ENCODE measurements around the gene PIMREG.

Gene PIMREG

DNA sequence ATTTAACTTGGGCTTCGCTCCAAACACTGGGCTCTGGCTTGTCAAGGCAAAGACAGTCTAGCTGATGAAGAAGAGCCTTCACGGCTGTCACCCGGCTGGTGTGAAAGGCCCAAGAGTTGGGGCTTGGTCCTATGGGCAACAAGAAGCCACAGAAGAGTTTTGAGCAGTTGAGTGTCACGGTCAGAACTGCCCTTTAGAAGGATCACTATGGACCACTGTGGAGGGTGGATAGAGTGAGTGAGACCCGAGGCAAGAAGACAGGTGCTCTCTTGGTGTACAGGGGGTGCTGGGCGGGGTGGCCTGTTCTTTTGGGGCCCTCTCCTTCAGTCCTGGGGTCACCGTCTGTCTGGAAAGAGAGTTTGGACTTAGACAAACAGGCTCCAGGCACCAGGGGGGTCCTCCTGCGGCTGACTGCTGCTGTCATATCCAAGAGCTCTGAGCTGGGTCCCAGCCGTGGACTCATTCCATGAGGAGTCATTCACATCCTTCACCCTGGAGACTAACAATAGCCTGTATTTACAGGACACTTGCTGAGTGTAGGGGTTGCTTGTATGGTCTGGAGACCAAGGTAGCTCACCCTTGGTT, 2.4 kb downstream of the PIMREG start:
- in situ Hi-C loops (cut with MboI; ENCODE audit: low sequenced_read_pairs, unreplicated experiment), result no loop called here
- TF ChIP-seq, protein P1, sequence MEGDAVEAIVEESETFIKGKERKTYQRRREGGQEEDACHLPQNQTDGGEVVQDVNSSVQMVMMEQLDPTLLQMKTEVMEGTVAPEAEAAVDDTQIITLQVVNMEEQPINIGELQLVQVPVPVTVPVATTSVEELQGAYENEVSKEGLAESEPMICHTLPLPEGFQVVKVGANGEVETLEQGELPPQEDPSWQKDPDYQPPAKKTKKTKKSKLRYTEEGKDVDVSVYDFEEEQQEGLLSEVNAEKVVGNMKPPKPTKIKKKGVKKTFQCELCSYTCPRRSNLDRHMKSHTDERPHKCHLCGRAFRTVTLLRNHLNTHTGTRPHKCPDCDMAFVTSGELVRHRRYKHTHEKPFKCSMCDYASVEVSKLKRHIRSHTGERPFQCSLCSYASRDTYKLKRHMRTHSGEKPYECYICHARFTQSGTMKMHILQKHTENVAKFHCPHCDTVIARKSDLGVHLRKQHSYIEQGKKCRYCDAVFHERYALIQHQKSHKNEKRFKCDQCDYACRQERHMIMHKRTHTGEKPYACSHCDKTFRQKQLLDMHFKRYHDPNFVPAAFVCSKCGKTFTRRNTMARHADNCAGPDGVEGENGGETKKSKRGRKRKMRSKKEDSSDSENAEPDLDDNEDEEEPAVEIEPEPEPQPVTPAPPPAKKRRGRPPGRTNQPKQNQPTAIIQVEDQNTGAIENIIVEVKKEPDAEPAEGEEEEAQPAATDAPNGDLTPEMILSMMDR (IDR thresholded peaks at IDR 0.05; ENCODE audit: borderline replicate concordance, control extremely low read depth, extremely low read depth, insufficient read depth, missing control alignments), result no peak
- DNase-seq (ENCODE audit: low spot score), result no peak

DNA sequence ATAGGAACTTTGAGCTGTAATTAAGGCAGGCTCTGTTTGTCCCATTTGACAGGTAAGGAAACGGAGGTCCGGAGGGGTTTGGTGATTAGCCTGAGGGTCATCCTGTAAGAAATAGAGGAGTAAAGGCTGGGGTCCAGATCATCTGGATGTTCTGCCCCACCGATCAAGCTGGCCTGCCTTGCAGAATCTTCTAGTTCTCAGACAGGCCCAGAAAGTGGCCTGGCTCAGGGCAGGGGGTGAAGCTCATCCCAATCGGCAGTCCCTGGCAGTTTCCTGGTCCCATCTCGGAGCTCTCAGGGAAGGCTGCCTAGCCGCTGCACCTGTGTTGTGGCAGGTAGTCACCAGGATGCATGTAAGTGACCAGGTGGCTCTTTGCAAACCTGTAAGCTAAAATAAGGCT, 4.2 kb downstream of the PIMREG start:
- DNase-seq (ENCODE audit: low spot score), result no peak
- in situ Hi-C loops (cut with MboI; ENCODE audit: low sequenced_read_pairs, unreplicated experiment), result no loop called here
- TF ChIP-seq, protein P1 (IDR thresholded peaks at IDR 0.05; ENCODE audit: borderline replicate concordance, control extremely low read depth, extremely low read depth, insufficient read depth, missing control alignments), result no peak

DNA sequence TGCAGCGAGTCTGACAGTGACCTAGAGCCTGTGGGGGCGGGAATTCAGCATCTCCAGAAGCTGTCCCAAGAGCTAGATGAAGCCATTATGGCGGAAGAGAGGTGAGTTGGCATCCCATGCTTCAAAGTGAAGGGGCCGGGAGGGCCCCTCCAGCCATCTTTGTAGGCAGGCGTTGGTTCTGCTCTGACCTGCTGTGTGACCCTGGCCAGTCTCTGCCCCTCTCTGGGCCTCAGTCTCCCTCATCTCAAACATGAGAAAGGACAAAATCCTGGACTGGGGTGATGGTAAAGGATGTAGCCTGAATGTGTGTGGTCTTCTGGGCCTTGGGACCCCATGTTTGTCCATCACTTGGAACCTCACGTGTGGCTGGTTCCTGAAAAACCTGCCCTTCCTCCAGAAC, 5.1 kb downstream of the PIMREG start:
- DNase-seq (ENCODE audit: low spot score), result no peak
- in situ Hi-C loops (cut with MboI; ENCODE audit: low sequenced_read_pairs, unreplicated experiment), result no loop called here
- TF ChIP-seq, protein P1 (IDR thresholded peaks at IDR 0.05; ENCODE audit: borderline replicate concordance, control extremely low read depth, extremely low read depth, insufficient read depth, missing control alignments), result no peak

DNA sequence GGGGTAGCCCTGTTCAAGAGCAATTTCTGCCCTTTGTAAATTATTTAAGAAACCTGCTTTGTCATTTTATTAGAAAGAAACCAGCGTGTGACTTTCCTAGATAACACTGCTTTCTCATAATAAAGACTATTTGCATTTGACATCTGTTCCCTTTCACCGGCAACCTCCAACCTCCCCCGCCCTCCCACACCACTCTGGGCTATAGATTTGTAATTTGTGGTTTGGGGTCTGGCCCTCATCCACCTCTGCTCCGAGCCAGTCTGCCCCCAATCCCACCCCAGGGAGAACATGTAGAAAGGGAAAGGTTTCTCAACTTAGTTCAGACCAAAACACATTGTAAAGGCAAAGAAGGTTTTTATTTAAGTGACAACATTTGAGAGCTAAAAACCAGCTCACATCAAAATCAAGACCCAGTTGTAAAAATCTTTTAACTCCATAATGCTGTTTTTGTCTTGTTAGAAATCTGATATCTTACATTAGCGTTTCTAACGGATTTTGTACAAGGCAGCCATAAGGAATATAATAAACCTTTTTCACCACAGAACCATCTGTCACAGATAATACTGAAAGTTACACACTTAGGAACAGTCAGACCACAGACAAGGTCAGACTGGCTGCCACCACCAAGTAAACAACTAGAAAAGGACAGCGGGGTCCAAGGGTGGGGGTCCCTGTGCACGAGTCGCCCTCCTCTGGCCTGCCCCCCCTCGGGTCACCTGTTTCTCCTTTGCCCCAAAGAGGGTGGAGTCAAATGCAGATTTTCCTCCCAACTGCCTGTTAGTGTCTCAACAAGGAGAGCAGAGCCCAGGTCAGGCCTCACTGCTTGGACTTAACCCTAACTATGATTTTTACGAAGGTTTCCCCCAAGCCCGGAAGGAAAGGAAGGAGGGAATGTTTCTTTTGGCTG, 6.9 kb downstream of the PIMREG start:
- no peak for DNase-seq (ENCODE audit: low spot score)
- TF ChIP-seq, protein P1 (IDR thresholded peaks at IDR 0.05; ENCODE audit: borderline replicate concordance, control extremely low read depth, extremely low read depth, insufficient read depth, missing control alignments), result no peak
- in situ Hi-C loops (cut with MboI; ENCODE audit: low sequenced_read_pairs, unreplicated experiment), result no loop called here

DNA sequence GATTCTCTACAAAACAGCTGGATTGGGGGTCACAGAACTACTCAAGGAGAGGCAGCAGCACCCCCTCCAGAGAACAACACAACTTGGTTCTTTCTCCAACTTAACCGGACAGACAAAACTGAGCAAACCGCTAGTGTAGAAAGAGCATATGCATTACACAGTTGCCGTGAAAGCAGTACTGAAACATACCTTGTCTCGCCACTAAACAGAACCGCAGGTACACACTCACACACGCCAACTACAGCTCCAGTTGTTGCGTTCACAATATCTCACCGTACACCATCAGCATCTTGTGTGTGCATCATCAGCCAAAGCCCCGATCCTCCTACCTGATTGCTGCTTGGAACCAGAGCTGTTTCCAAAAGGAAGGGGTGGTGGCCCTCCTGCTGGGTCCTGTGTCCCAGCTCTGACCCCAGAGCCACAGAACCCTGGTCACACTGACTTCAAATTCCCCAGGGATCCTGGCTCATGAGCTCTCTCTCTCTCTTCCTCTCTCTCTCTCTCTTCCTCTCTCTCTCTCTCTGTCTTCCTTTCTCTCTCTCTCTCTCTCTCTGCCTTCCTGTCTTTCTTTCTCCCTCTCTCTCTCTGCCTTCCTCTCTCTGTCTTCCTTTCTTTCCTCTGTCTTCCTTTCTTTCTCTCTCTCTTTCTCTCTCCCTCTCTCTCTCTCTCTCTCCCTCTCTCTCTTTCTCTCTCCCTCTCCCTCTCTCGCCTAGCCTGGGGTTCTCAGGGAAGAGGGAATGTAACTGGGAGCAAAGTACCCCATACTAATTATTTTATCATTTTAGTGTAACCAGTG, 8.4 kb downstream of the PIMREG start:
- no peak for DNase-seq (ENCODE audit: low spot score)
- in situ Hi-C loops (cut with MboI; ENCODE audit: low sequenced_read_pairs, unreplicated experiment), result no loop called here
- TF ChIP-seq, protein P1 (IDR thresholded peaks at IDR 0.05; ENCODE audit: borderline replicate concordance, control extremely low read depth, extremely low read depth, insufficient read depth, missing control alignments), result no peak

DNA sequence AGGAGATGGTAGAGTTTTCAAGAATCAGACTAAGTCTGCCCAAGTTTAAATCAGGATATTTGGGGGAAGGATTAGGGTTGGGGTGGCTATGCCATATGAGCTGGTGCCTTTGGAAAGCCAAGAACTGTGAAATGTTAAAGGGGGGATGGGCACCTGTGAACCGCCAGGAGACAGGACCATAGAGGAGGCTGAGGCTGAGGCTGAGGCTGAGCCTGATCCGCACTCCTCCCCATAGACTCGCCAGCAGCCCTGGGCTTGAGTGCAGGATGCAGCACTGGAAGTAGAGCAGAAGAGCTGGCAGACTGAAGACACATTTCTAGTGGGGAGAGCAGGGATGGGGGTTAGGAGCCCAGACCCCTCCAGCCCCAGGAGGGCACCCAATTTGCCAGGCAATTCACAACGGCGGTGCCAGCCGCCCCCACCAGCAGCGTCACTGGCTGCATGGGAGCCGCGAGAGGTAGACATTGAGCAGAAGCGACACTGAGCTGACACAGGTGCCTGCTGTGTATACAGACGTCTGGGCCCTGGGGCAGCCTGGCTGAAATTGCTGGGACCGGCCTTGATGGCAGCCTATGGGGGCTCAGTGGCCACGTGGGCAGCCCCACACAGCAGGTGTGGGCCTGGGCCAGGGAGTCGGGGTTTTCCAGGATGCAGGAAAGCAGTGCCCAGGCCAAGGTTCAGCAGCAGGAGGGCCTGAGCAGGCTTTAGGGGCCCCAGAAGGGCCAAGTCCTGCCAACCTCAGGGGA, 9.2 kb downstream of the PIMREG start:
- in situ Hi-C loops (cut with MboI; ENCODE audit: low sequenced_read_pairs, unreplicated experiment), result no loop called here
- TF ChIP-seq, protein P1 (IDR thresholded peaks at IDR 0.05; ENCODE audit: borderline replicate concordance, control extremely low read depth, extremely low read depth, insufficient read depth, missing control alignments), result no peak
- no peak for DNase-seq (ENCODE audit: low spot score)

Data from GM13976 (cell line).